DND-41 (cell line): Measurements from ENCODE around the gene FSIP2.

Source experiments
- ATAC-seq: fragments of 200-7000 bp; cut with Tn5 transposase; 3 replicates; pipeline ENCODE4 v1.9.1; 2021; ENCODE audit warnings: low read depth; ENCODE audit not compliant: insufficient read depth
- DNase-seq: peaks from one replicate; pipeline ENCODE4 v3.0.0-alpha.2; 2020
- H2AFZ ChIP-seq: 2 replicates; pipeline ENCODE4 v1.6.0; 2012; ENCODE audit warnings: low read depth, low read length
- H3K27ac ChIP-seq: 2 replicates; pipeline ENCODE4 v1.5.1; 2012; ENCODE audit warnings: low read length, inconsistent platforms
- H3K27me3 ChIP-seq: fragments of 200-600 bp; sonication (generic); 2 replicates; pipeline ENCODE4 v1.6.0; 2012; ENCODE audit warnings: low read length, mild to moderate bottlenecking, inconsistent platforms; ENCODE audit not compliant: insufficient read depth, poor library complexity
- H3K36me3 ChIP-seq: 2 replicates; pipeline ENCODE4 v1.5.1; 2012; ENCODE audit warnings: low read length, inconsistent platforms; ENCODE audit not compliant: insufficient read depth
- H3K4me1 ChIP-seq: 2 replicates; pipeline ENCODE4 v1.5.1; 2012; ENCODE audit warnings: mild to moderate bottlenecking, low read length; ENCODE audit not compliant: insufficient read depth
- H3K4me2 ChIP-seq: 2 replicates; pipeline ENCODE4 v1.6.0; 2012; ENCODE audit warnings: mild to moderate bottlenecking, moderate library complexity, low read length, inconsistent platforms; ENCODE audit not compliant: insufficient read depth
- H3K4me3 ChIP-seq, 2 experiments: fragments of 200-600 bp in 1 of 2; shearing (Covaris generic) in 1 of 2; 2 replicates each; pipeline ENCODE4 v1.5.1; 2012 to 2016; ENCODE audit warnings: inconsistent platforms in 2 of 2, low read length in 2 of 2, mild to moderate bottlenecking in 2 of 2, low read depth in 1 of 2, moderate library complexity in 1 of 2
- H3K79me2 ChIP-seq: 2 replicates; pipeline ENCODE4 v1.6.0; 2012; ENCODE audit warnings: low read length, inconsistent platforms; ENCODE audit not compliant: insufficient read depth
- H3K9ac ChIP-seq: 2 replicates; pipeline ENCODE4 v1.6.0; 2012; ENCODE audit warnings: low read depth, mild to moderate bottlenecking, inconsistent platforms, low read length, moderate library complexity
- H3K9me3 ChIP-seq: 2 replicates; pipeline ENCODE4 v1.5.1; 2012; ENCODE audit warnings: low read length, moderate library complexity, mild to moderate bottlenecking, inconsistent platforms; ENCODE audit not compliant: insufficient read depth, severe bottlenecking
- H4K20me1 ChIP-seq: 2 replicates; pipeline ENCODE4 v1.6.0; 2012; ENCODE audit warnings: low read length; ENCODE audit not compliant: insufficient read depth
- CTCF ChIP-seq: IDR thresholded peaks from 2 replicates; pipeline ENCODE4 v1.5.1; 2012; ENCODE audit warnings: borderline replicate concordance, low read length, moderate library complexity, mild to moderate bottlenecking; ENCODE audit not compliant: poor library complexity, severe bottlenecking; ENCODE audit errors: extremely low read depth
- EZH2 ChIP-seq: IDR thresholded peaks from 3 replicates; pipeline ENCODE4 v1.6.1; 2012; ENCODE audit warnings: borderline replicate concordance, low read depth, mild to moderate bottlenecking, moderate library complexity, low read length, inconsistent platforms; ENCODE audit not compliant: severe bottlenecking

The FSIP2 gene

GRCh38 chr2:185700883-185701282 lies 37.7 kb upstream of the FSIP2 start:
- no peaks in the 10 kb centered on the region for H3K79me2 ChIP-seq
- no peaks in the 10 kb centered on the region for H4K20me1 ChIP-seq
- no peaks in the 10 kb centered on the region for H3K36me3 ChIP-seq
- H3K27ac ChIP-seq = no peak overlapping the region
- H3K4me3 ChIP-seq = no peak overlapping the region
- ATAC-seq = no peak
- no peaks in the 10 kb centered on the region for H3K9me3 ChIP-seq
- no peak overlapping the region for H3K4me2 ChIP-seq
- H3K9ac ChIP-seq = no peak overlapping the region
- H3K27me3 ChIP-seq = no peaks in the 10 kb centered on the region
- no peak overlapping the region for H2AFZ ChIP-seq
- no peak for DNase-seq
- no peaks in the 10 kb centered on the region for H3K4me1 ChIP-seq
- no peak for TF ChIP-seq EZH2
- no peak for TF ChIP-seq CTCF

GRCh38 chr2:185734658-185735057 lies 3.9 kb upstream of the FSIP2 start:
- Histone ChIP-seq H3K9ac (no peak overlapping the region), H3K4me2 (no peak overlapping the region), H3K36me3 (no peaks in the 10 kb centered on the region), H3K27me3 (no peaks in the 10 kb centered on the region), H3K4me1 (no peaks in the 10 kb centered on the region), H2AFZ (no peak overlapping the region), H3K9me3 (no peaks in the 10 kb centered on the region), H3K27ac (no peak overlapping the region), H3K79me2 (no peaks in the 10 kb centered on the region), H4K20me1 (no peaks in the 10 kb centered on the region), H3K4me3 (no peak overlapping the region)
- ATAC-seq (no peak), DNase-seq (no peak)
- TF ChIP-seq CTCF = no peak
- no peak for TF ChIP-seq EZH2

GRCh38 chr2:185736210-185736609 lies 2.4 kb upstream of the FSIP2 start:
- no peak overlapping the region for H3K9ac ChIP-seq
- no peak for ATAC-seq
- no peak for DNase-seq
- no peaks in the 10 kb centered on the region for H3K79me2 ChIP-seq
- H3K4me3 ChIP-seq = no peak overlapping the region
- H4K20me1 ChIP-seq = no peaks in the 10 kb centered on the region
- H3K36me3 ChIP-seq = no peaks in the 10 kb centered on the region
- H3K4me1 ChIP-seq = no peaks in the 10 kb centered on the region
- H2AFZ ChIP-seq = no peak overlapping the region
- H3K4me2 ChIP-seq = no peak overlapping the region
- no peaks in the 10 kb centered on the region for H3K9me3 ChIP-seq
- H3K27me3 ChIP-seq = no peaks in the 10 kb centered on the region
- no peak overlapping the region for H3K27ac ChIP-seq
- TF ChIP-seq EZH2 = no peak
- no peak for TF ChIP-seq CTCF
